H1 (cell line): ENCODE results near the gene ADAMTS17. TPM values are rescaled to one million over a fixed set of nuclear protein-coding genes. Genes with fewer than 3 reads are reported as not detected.

ENCODE experiments used
- CREB1 ChIP-seq: IDR thresholded peaks from 2 replicates; pipeline ENCODE4 v1.6.1; 2012; ENCODE audit warnings: inconsistent platforms
- EP300 ChIP-seq, 2 experiments: IDR thresholded peaks; 1 replicate in 1 of 2; 2 replicates in 1 of 2; pipeline ENCODE4 v1.6.1; 2011 to 2012; ENCODE audit warnings: low read depth in 2 of 2, low read length in 2 of 2, mild to moderate bottlenecking in 2 of 2, borderline replicate concordance in 1 of 2, inconsistent platforms in 1 of 2, moderate library complexity in 1 of 2
- KDM4A ChIP-seq: IDR thresholded peaks from one replicate; pipeline ENCODE4 v1.7.1; 2012; ENCODE audit warnings: low read depth, mild to moderate bottlenecking, moderate library complexity, low read length, inconsistent platforms; ENCODE audit not compliant: severe bottlenecking
- SP4 ChIP-seq: IDR thresholded peaks from 2 replicates; pipeline ENCODE4 v1.6.1; 2012; ENCODE audit warnings: low read length, inconsistent platforms
- TAF1 ChIP-seq: IDR thresholded peaks from 2 replicates; pipeline ENCODE4 v1.6.1; 2011; ENCODE audit warnings: mild to moderate bottlenecking, low read depth, low read length
- polyA plus RNA-seq, 7 experiments: library from polyadenylated mRNA; depleted of rRNA in 3 of 7; stranded (reverse) in 5 of 7; unstranded in 2 of 7; fragments of >200 nt in 5 of 7; fragments of 200-250 nt in 2 of 7; gene quantifications; 1 replicate in 5 of 7; 2 replicates in 1 of 7; 4 replicates in 1 of 7; pipeline versions ENCODE4 v1.2.1 to v1.2.3, GENCODE V29; 2011 to 2013; ENCODE audit warnings: missing spikeins in 2 of 7, mixed read lengths in 2 of 7
- total RNA-seq: library from RNA; stranded (reverse); fragmentation: NEBNext Ultra II Directional; extraction: Animal tissue kit (Norgen Biotek cat#: 25700); gene quantifications from 2 replicates; pipeline ENCODE4 v1.2.1, GENCODE V29; 2021
- TF ChIP-seq, protein P1 (sequence below): fragments of 300-600 bp; sonication (generic); IDR thresholded peaks from 2 replicates; pipeline ENCODE4 v1.7.1; 2012; ENCODE audit warnings: low read length, moderate library complexity, mild to moderate bottlenecking, inconsistent platforms; ENCODE audit not compliant: insufficient replicate concordance
- TF ChIP-seq, protein P2 (sequence below): IDR thresholded peaks from 2 replicates; pipeline ENCODE4 v1.6.1; 2012; ENCODE audit warnings: inconsistent platforms

ADAMTS17 gene
- total and polyA plus RNA-seq, 2 of the 8 experiments (the other 6 are each of a cell fraction or from before 2014, with no cell fraction given): 0.51 to 1.7 TPM

DNA sequence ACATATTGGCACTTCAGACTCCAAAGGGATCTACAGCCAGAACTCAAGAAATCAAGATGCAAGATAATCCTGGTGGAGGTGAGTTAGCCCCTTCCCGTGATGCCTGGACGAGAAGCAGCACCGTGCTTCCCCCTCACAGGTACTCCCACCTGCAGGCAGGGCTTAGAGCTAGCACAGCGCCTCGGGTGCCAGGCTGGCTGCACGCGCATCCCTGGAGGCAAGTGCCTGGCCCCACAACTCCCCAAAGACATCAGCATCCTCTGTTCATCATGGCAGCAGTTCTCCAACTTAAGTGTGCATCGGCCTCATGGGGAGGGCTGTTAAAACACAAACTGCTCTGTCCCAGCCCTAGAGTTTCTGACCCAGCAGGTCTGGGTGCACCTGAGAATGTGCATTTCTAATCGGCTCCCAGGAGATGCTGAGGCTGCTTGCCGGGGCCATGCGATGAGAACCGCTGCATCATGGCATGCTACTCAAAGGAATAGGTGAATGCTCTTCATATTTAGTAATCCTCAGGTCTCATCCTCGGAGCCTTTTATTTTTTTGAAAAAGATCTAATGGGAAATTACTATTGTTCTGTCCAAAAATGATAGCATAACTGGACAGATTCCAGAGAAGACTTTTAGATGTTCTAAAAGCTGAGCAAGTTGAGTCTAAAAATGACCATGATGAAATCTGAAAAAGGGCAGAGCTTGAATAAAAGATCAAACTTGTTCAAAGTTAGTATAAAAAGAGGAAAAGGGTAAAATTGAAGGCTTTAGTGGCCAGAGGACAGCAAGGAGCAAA is 244.2 kb downstream of the ADAMTS17 start (continued):
- TF ChIP-seq, protein P1, sequence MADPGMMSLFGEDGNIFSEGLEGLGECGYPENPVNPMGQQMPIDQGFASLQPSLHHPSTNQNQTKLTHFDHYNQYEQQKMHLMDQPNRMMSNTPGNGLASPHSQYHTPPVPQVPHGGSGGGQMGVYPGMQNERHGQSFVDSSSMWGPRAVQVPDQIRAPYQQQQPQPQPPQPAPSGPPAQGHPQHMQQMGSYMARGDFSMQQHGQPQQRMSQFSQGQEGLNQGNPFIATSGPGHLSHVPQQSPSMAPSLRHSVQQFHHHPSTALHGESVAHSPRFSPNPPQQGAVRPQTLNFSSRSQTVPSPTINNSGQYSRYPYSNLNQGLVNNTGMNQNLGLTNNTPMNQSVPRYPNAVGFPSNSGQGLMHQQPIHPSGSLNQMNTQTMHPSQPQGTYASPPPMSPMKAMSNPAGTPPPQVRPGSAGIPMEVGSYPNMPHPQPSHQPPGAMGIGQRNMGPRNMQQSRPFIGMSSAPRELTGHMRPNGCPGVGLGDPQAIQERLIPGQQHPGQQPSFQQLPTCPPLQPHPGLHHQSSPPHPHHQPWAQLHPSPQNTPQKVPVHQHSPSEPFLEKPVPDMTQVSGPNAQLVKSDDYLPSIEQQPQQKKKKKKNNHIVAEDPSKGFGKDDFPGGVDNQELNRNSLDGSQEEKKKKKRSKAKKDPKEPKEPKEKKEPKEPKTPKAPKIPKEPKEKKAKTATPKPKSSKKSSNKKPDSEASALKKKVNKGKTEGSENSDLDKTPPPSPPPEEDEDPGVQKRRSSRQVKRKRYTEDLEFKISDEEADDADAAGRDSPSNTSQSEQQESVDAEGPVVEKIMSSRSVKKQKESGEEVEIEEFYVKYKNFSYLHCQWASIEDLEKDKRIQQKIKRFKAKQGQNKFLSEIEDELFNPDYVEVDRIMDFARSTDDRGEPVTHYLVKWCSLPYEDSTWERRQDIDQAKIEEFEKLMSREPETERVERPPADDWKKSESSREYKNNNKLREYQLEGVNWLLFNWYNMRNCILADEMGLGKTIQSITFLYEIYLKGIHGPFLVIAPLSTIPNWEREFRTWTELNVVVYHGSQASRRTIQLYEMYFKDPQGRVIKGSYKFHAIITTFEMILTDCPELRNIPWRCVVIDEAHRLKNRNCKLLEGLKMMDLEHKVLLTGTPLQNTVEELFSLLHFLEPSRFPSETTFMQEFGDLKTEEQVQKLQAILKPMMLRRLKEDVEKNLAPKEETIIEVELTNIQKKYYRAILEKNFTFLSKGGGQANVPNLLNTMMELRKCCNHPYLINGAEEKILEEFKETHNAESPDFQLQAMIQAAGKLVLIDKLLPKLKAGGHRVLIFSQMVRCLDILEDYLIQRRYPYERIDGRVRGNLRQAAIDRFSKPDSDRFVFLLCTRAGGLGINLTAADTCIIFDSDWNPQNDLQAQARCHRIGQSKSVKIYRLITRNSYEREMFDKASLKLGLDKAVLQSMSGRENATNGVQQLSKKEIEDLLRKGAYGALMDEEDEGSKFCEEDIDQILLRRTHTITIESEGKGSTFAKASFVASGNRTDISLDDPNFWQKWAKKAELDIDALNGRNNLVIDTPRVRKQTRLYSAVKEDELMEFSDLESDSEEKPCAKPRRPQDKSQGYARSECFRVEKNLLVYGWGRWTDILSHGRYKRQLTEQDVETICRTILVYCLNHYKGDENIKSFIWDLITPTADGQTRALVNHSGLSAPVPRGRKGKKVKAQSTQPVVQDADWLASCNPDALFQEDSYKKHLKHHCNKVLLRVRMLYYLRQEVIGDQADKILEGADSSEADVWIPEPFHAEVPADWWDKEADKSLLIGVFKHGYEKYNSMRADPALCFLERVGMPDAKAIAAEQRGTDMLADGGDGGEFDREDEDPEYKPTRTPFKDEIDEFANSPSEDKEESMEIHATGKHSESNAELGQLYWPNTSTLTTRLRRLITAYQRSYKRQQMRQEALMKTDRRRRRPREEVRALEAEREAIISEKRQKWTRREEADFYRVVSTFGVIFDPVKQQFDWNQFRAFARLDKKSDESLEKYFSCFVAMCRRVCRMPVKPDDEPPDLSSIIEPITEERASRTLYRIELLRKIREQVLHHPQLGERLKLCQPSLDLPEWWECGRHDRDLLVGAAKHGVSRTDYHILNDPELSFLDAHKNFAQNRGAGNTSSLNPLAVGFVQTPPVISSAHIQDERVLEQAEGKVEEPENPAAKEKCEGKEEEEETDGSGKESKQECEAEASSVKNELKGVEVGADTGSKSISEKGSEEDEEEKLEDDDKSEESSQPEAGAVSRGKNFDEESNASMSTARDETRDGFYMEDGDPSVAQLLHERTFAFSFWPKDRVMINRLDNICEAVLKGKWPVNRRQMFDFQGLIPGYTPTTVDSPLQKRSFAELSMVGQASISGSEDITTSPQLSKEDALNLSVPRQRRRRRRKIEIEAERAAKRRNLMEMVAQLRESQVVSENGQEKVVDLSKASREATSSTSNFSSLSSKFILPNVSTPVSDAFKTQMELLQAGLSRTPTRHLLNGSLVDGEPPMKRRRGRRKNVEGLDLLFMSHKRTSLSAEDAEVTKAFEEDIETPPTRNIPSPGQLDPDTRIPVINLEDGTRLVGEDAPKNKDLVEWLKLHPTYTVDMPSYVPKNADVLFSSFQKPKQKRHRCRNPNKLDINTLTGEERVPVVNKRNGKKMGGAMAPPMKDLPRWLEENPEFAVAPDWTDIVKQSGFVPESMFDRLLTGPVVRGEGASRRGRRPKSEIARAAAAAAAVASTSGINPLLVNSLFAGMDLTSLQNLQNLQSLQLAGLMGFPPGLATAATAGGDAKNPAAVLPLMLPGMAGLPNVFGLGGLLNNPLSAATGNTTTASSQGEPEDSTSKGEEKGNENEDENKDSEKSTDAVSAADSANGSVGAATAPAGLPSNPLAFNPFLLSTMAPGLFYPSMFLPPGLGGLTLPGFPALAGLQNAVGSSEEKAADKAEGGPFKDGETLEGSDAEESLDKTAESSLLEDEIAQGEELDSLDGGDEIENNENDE: no peak
- TF ChIP-seq SP4 (no peak), CREB1 (no peak), KDM4A (no peak), TAF1 (no peak), EP300 (IDR thresholded peaks at IDR 0.05; ENCODE audit: borderline replicate concordance in 1 of 2, low read depth in 2 of 2, low read length in 2 of 2) (no peak)
- TF ChIP-seq, protein P2, sequence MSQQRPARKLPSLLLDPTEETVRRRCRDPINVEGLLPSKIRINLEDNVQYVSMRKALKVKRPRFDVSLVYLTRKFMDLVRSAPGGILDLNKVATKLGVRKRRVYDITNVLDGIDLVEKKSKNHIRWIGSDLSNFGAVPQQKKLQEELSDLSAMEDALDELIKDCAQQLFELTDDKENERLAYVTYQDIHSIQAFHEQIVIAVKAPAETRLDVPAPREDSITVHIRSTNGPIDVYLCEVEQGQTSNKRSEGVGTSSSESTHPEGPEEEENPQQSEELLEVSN: no peak
